A549 (cell line): ENCODE data around the gene ARHGEF28. TPM values are rescaled to one million over a fixed set of nuclear protein-coding genes. Genes with fewer than 3 reads are reported as not detected.

Source experiments
- ATAC-seq, 2 experiments: fragments of 200-7000 bp in 1 of 2; fragments of >200 bp in 1 of 2; cut with Nextera tagmentation in 1 of 2; cut with Tn5 transposase in 1 of 2; 3 replicates each; pipeline versions ENCODE4 v1.8.0 to v1.9.1; 2018 to 2020; ENCODE audit warnings: mild to moderate bottlenecking in 1 of 2, moderate library complexity in 1 of 2
- CTCF ChIA-PET: fragments of 300-600 bp; sonication (Branson Sonifier 250); formaldehyde crosslinking; extraction: SDS; loops from one replicate; lab custom pipeline; 2021; ENCODE audit warnings: antibody characterized with exemption, inconsistent platforms; lab: Yijun Ruan, JAX
- POLR2A ChIA-PET: fragments of 350-600 bp; formaldehyde crosslinking; extraction: SDS; loops from one replicate; lab custom pipeline; 2021; ENCODE audit warnings: antibody characterized with exemption, inconsistent platforms; lab: Yijun Ruan, JAX
- DNase-seq, 2 experiments: peaks; one replicate each; pipeline versions ENCODE4 v3.0.0 to v3.0.0-alpha.2; 2011 to 2016; ENCODE audit warnings: low read depth in 1 of 2, low spot score in 1 of 2
- FAIRE-seq: peaks from 2 replicates; lab custom pipeline; 2011; peaks lifted over from hg19 to GRCh38; lab: Jason Lieb, UNC
- H3K27ac ChIP-seq, 2 experiments: fragments of >200 bp; sonication (Bioruptor Twin); formaldehyde crosslinking; 3 replicates each; pipeline ENCODE4 v1.5.1; 2016 to 2017
- H3K4me1 ChIP-seq: fragments of >200 bp; sonication (Bioruptor Twin); formaldehyde crosslinking; 3 replicates; pipeline ENCODE4 v1.6.1; 2016
- H3K4me2 ChIP-seq: fragments of >200 bp; sonication (Bioruptor Twin); formaldehyde crosslinking; 3 replicates; pipeline ENCODE4 v1.6.1; 2016
- H3K4me3 ChIP-seq: fragments of >200 bp; sonication (Bioruptor Twin); formaldehyde crosslinking; 3 replicates; pipeline ENCODE4 v1.5.1; 2016
- H3K9me3 ChIP-seq: fragments of >200 bp; sonication (Bioruptor Twin); formaldehyde crosslinking; 3 replicates; pipeline ENCODE4 v1.6.1; 2016
- BHLHE40 ChIP-seq: IDR thresholded peaks from 2 replicates; pipeline ENCODE4 v1.6.1; 2012; ENCODE audit warnings: low read depth, low read length, inconsistent platforms
- CBX2 ChIP-seq: fragments of 200-600 bp; sonication (generic); IDR thresholded peaks from 2 replicates; pipeline ENCODE4 v1.6.1; 2016; ENCODE audit warnings: low read depth, mild to moderate bottlenecking, borderline replicate concordance
- CBX8 ChIP-seq: fragments of 200-600 bp; sonication (generic); IDR thresholded peaks from 2 replicates; pipeline ENCODE4 v1.6.1; 2016
- CEBPB ChIP-seq, 2 experiments: fragments of >200 bp in 1 of 2; sonication (Bioruptor Twin) in 1 of 2; formaldehyde crosslinking in 1 of 2; IDR thresholded peaks; 2 replicates each; pipeline ENCODE4 v1.6.1; 2012 to 2016
- CHD2 ChIP-seq: fragments of 150-350 bp; IDR thresholded peaks from 2 replicates; pipeline ENCODE4 v1.6.1; 2014; ENCODE audit warnings: low read length; ENCODE audit not compliant: partially characterized antibody
- EHF ChIP-seq: fragments of 250-450 bp; sonication (Bioruptor Pico); IDR thresholded peaks from 2 replicates; pipeline ENCODE4 v1.5.0; 2020; ENCODE audit warnings: mild to moderate bottlenecking
- EHMT2 ChIP-seq: fragments of 200-600 bp; sonication (generic); IDR thresholded peaks from 2 replicates; pipeline ENCODE4 v1.6.1; 2016; ENCODE audit warnings: antibody characterized with exemption, low read depth, mild to moderate bottlenecking, moderate library complexity
- ESRRA ChIP-seq: fragments of 150-350 bp; IDR thresholded peaks from 2 replicates; pipeline ENCODE4 v1.6.1; 2014; ENCODE audit warnings: mild to moderate bottlenecking, low read length, borderline replicate concordance
- FOSB ChIP-seq: fragments of 250-450 bp; sonication (Bioruptor Pico); IDR thresholded peaks from 2 replicates; pipeline ENCODE4 v1.5.0; 2020; ENCODE audit warnings: mild to moderate bottlenecking, moderate library complexity
- FOSL2 ChIP-seq, 2 experiments: fragments of 450-650 bp in 1 of 2; fragments of >200 bp in 1 of 2; sonication (Bioruptor Twin) in 1 of 2; formaldehyde crosslinking; IDR thresholded peaks; 2 replicates each; pipeline versions ENCODE4 v1.5.0 to v1.6.1; 2016 to 2020; ENCODE audit warnings: mild to moderate bottlenecking in 1 of 2, moderate library complexity in 1 of 2
- FOXS1 ChIP-seq: fragments of 250-450 bp; sonication (Bioruptor Pico); IDR thresholded peaks from 2 replicates; pipeline ENCODE4 v1.5.0; 2020; ENCODE audit warnings: mild to moderate bottlenecking, moderate library complexity
- HOXA7 ChIP-seq: fragments of 250-450 bp; sonication (Bioruptor Pico); IDR thresholded peaks from 2 replicates; pipeline ENCODE4 v1.5.0; 2020; ENCODE audit warnings: mild to moderate bottlenecking, moderate library complexity
- HOXB5 ChIP-seq: fragments of 250-450 bp; sonication (Bioruptor Pico); IDR thresholded peaks from 2 replicates; pipeline ENCODE4 v1.5.0; 2020; ENCODE audit warnings: mild to moderate bottlenecking, moderate library complexity
- KDM1A ChIP-seq: fragments of 200-600 bp; sonication (generic); IDR thresholded peaks from 2 replicates; pipeline ENCODE4 v1.6.1; 2016; ENCODE audit warnings: low read depth, mild to moderate bottlenecking
- MAFK ChIP-seq: fragments of 450-650 bp; IDR thresholded peaks from 2 replicates; pipeline ENCODE4 v1.6.1; 2014; ENCODE audit not compliant: partially characterized antibody
- NPAS2 ChIP-seq: fragments of 250-450 bp; sonication (Bioruptor Pico); IDR thresholded peaks from 2 replicates; pipeline ENCODE4 v1.8.0; 2022; ENCODE audit warnings: mild to moderate bottlenecking, moderate library complexity, borderline replicate concordance
- RAD21 ChIP-seq, 2 experiments: fragments of >200 bp in 1 of 2; sonication (Bioruptor Twin) in 1 of 2; formaldehyde crosslinking in 1 of 2; IDR thresholded peaks in 1 of 2; conservative IDR thresholded peaks in 1 of 2; 2 replicates in 1 of 2; 3 replicates in 1 of 2; pipeline ENCODE4 v1.6.1; 2012 to 2018; ENCODE audit warnings: inconsistent platforms in 1 of 2
- RFX5 ChIP-seq: fragments of 450-650 bp; IDR thresholded peaks from 2 replicates; pipeline ENCODE4 v1.7.1; 2014; ENCODE audit warnings: antibody characterized with exemption, mild to moderate bottlenecking, moderate library complexity
- RNF2 ChIP-seq: fragments of 200-600 bp; sonication (generic); IDR thresholded peaks from 2 replicates; pipeline ENCODE4 v1.6.1; 2016; ENCODE audit warnings: low read depth, mild to moderate bottlenecking, antibody characterized with exemption, moderate library complexity, borderline replicate concordance
- SREBF2 ChIP-seq: fragments of 450-650 bp; IDR thresholded peaks from 2 replicates; pipeline ENCODE4 v1.6.1; 2014; ENCODE audit warnings: mild to moderate bottlenecking, moderate library complexity
- TFCP2L1 ChIP-seq: fragments of 250-450 bp; sonication (Bioruptor Pico); IDR thresholded peaks from 2 replicates; pipeline ENCODE4 v1.5.0; 2021; ENCODE audit warnings: mild to moderate bottlenecking
- ZFP36 ChIP-seq: fragments of 450-650 bp; IDR thresholded peaks from 2 replicates; pipeline ENCODE4 v1.6.1; 2014; ENCODE audit warnings: borderline replicate concordance; ENCODE audit not compliant: partially characterized antibody
- ZNF302 ChIP-seq: fragments of 250-450 bp; sonication (Bioruptor Pico); IDR thresholded peaks from 2 replicates; pipeline ENCODE4 v1.9.0; 2021; ENCODE audit warnings: inconsistent platforms, mild to moderate bottlenecking, moderate library complexity
- WGBS: methylation state at CpG from one replicate; pipeline ENCODE4 v1.1.6; 2017; ENCODE audit errors: missing lambda C conversion rate; 5-methylcytosine and 5-hydroxymethylcytosine counted together
- polyA plus RNA-seq, 4 experiments: library from polyadenylated mRNA; depleted of rRNA in 3 of 4; stranded (reverse); fragments of >200 nt; fragmentation: RNase III in 1 of 4; extraction: RNeasy Plus Mini Kit Qiagen cat#74134 plus additional on column Dnase treatment in 1 of 4; gene quantifications; 2 replicates in 3 of 4; 3 replicates in 1 of 4; pipeline ENCODE4 v1.2.3, GENCODE V29; 2011 to 2017
- TF ChIP-seq, protein P1 (sequence below): fragments of 450-650 bp; IDR thresholded peaks from 2 replicates; pipeline ENCODE4 v1.6.1; 2014; ENCODE audit warnings: antibody characterized with exemption
- TF ChIP-seq, protein P2 (sequence below): fragments of >200 bp; sonication (Bioruptor Twin); formaldehyde crosslinking; IDR thresholded peaks from 3 replicates; pipeline ENCODE4 v1.6.1; 2016
- TF ChIP-seq, protein P3 (sequence below): fragments of 250-450 bp; sonication (Bioruptor Pico); IDR thresholded peaks from 2 replicates; pipeline ENCODE4 v1.5.0; 2020; ENCODE audit warnings: low read depth, mild to moderate bottlenecking, moderate library complexity
- TF ChIP-seq, protein P4 (sequence below): fragments of 250-450 bp; sonication (Bioruptor Pico); IDR thresholded peaks from 2 replicates; pipeline ENCODE4 v1.5.0; 2021; ENCODE audit warnings: mild to moderate bottlenecking, moderate library complexity, borderline replicate concordance
- TF ChIP-seq, protein P5 (sequence below): IDR thresholded peaks from 2 replicates; pipeline ENCODE4 v1.6.1; 2012

ARHGEF28 gene
- polyA plus RNA-seq, 2 of the 4 experiments (the other 2 are of a cell fraction), result 17.0 to 22.3 TPM

DNA sequence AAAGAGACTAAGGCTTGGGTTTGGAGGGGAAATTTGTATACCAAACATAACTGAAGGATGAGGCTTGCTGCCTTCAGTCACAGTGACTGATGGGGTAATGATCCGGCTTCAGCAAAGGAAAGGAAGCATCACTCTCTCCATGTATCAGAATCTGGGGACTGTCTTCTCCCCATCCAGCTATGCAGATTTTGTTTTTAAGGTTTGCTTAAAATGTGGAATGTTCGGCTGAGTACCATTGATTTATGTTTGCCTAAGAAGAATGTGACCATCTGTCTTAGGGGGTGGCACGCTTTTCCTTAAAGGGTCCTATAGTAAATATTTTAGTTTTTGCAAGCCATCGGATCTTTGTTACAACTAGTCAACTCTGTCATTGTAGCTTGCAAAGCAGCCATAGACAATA is 291.9 kb downstream of the ARHGEF28 start:
- FAIRE-seq, result no peak
- CTCF ChIA-PET, result interaction anchor here (0.8 to 2.2 kb wide), 6 partner anchors 9 to 731 kb away, joined by 3 to 8 read pairs (median 4); no protein-coding TSS in a partner anchor

DNA sequence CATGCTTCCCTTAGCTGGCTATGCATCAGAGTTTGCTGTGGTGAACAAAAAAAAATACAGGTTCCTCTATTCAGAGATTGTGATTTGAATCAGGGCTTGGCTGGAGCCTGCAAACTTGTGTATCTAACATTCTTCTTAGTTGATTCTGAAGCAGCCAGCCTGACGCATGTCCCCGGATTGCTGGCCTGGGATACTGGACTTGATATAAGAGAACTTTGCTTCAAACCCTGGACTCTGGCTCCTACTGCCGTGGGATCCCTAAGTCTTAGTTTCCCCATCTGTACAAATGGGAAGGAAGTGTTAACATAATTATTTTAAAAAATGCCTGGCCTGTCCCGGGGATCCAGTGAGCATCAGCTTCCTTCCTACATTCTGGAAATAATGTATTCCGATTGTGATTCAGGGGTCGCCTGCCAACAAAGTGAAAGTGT is 292.8 kb downstream of the ARHGEF28 start:
- ATAC-seq, result no peak
- FAIRE-seq, result no peak
- 92% methylated on average over 6 of the region's 6 CpGs for WGBS
- H3K27ac ChIP-seq, result no peak overlapping the region
- H3K4me3 ChIP-seq, result no peak overlapping the region
- ChIA-PET POLR2A (no interaction called here), CTCF (interaction anchor here (1.6 to 3.3 kb wide), 4 partner anchors 8 to 731 kb away, joined by 5 to 17 read pairs (median 8); no protein-coding TSS in a partner anchor)
- DNase-seq, result no peak
- TF ChIP-seq ESRRA (no peak), CEBPB (IDR thresholded peaks at IDR 0.05) (no peak), MAFK (no peak), ZNF302 (CRISPR knock-in tag) (no peak), FOSL2 (IDR thresholded peaks at IDR 0.05) (no peak), FOSL2 (CRISPR knock-in tag; IDR thresholded peaks at IDR 0.05) (no peak), FOSB (no peak), CBX2 (no peak)
- TF ChIP-seq, protein P1, sequence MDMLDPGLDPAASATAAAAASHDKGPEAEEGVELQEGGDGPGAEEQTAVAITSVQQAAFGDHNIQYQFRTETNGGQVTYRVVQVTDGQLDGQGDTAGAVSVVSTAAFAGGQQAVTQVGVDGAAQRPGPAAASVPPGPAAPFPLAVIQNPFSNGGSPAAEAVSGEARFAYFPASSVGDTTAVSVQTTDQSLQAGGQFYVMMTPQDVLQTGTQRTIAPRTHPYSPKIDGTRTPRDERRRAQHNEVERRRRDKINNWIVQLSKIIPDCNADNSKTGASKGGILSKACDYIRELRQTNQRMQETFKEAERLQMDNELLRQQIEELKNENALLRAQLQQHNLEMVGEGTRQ, result no peak
- H3K9me3 ChIP-seq, result no peaks in the 10 kb centered on the region
- H3K4me2 ChIP-seq, result no peak overlapping the region
- H3K4me1 ChIP-seq, result no peaks in the 10 kb centered on the region

More for the DNA sequence above, 291.9 kb downstream of the ARHGEF28 start:
- no peak for TF ChIP-seq TFCP2L1 (CRISPR knock-in tag)
- TF ChIP-seq, protein P2, sequence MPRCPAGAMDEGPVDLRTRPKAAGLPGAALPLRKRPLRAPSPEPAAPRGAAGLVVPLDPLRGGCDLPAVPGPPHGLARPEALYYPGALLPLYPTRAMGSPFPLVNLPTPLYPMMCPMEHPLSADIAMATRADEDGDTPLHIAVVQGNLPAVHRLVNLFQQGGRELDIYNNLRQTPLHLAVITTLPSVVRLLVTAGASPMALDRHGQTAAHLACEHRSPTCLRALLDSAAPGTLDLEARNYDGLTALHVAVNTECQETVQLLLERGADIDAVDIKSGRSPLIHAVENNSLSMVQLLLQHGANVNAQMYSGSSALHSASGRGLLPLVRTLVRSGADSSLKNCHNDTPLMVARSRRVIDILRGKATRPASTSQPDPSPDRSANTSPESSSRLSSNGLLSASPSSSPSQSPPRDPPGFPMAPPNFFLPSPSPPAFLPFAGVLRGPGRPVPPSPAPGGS, result no peak
- no peak for TF ChIP-seq BHLHE40
- no peak for TF ChIP-seq HOXB5
- no peak for TF ChIP-seq EHMT2
- TF ChIP-seq RAD21 (conservative IDR thresholded peaks at IDR 0.05 in 1 of 2, IDR thresholded peaks at IDR 0.05 in 1 of 2), result no peak
- no peak for TF ChIP-seq ZFP36
- TF ChIP-seq ZNF302 (CRISPR knock-in tag), result no peak
- TF ChIP-seq CBX8, result no peak
- TF ChIP-seq MAFK, result no peak
- DNase-seq, result no peak
- no peak overlapping the region for H3K27ac ChIP-seq
- no peaks in the 10 kb centered on the region for H3K9me3 ChIP-seq
- H3K4me1 ChIP-seq, result no peaks in the 10 kb centered on the region
- no peak for ATAC-seq
- no peak overlapping the region for H3K4me2 ChIP-seq
- POLR2A ChIA-PET, result no interaction called here
- no peak overlapping the region for H3K4me3 ChIP-seq
- 95% methylated on average over 4 of the region's 4 CpGs for WGBS

DNA sequence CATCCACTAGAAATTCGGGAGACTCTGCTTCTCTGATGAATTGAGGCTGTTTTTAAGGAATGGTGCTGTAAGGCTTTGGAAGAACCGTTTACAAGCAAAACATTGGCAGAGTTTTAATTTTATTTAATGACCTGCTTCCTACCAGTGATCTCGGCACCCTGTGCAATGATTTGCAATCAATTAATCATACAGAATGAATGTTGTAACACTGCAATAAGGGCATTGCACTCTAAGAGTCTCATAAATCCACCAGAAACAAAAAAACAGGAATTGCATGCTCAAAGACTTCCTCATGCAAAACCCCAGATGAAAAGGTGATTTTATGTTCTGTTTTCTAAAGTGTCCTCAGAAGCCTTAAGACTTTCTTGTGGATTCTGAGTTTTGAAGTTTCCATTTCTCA is 295.7 kb downstream of the ARHGEF28 start:
- DNase-seq (no peak), FAIRE-seq (no peak), ATAC-seq (no peak)
- Histone ChIP-seq H3K9me3 (no peaks in the 10 kb centered on the region), H3K4me2 (no peak overlapping the region), H3K4me3 (no peak overlapping the region), H3K4me1 (no peaks in the 10 kb centered on the region), H3K27ac (no peak overlapping the region)
- 86% methylated on average over 3 of the region's 3 CpGs for WGBS
- ChIA-PET CTCF (interaction anchor here (3.3 kb wide), 1 partner anchor 19 kb away, joined by 17 read pairs; no protein-coding TSS in a partner anchor), POLR2A (no interaction called here)
- no peak for TF ChIP-seq RFX5
- TF ChIP-seq, protein P1, result no peak
- no peak for TF ChIP-seq NPAS2 (CRISPR knock-in tag)
- TF ChIP-seq HOXA7, result no peak
- no peak for TF ChIP-seq EHMT2
- TF ChIP-seq, protein P3, sequence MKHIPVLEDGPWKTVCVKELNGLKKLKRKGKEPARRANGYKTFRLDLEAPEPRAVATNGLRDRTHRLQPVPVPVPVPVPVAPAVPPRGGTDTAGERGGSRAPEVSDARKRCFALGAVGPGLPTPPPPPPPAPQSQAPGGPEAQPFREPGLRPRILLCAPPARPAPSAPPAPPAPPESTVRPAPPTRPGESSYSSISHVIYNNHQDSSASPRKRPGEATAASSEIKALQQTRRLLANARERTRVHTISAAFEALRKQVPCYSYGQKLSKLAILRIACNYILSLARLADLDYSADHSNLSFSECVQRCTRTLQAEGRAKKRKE, result no peak
- TF ChIP-seq RNF2, result no peak
- TF ChIP-seq, protein P4, sequence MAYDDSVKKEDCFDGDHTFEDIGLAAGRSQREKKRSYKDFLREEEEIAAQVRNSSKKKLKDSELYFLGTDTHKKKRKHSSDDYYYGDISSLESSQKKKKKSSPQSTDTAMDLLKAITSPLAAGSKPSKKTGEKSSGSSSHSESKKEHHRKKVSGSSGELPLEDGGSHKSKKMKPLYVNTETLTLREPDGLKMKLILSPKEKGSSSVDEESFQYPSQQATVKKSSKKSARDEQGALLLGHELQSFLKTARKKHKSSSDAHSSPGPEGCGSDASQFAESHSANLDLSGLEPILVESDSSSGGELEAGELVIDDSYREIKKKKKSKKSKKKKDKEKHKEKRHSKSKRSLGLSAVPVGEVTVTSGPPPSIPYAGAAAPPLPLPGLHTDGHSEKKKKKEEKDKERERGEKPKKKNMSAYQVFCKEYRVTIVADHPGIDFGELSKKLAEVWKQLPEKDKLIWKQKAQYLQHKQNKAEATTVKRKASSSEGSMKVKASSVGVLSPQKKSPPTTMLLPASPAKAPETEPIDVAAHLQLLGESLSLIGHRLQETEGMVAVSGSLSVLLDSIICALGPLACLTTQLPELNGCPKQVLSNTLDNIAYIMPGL (CRISPR knock-in tag), result no peak
- TF ChIP-seq ZNF302 (CRISPR knock-in tag), result no peak
- no peak for TF ChIP-seq TFCP2L1 (CRISPR knock-in tag)
- no peak for TF ChIP-seq EHF (CRISPR knock-in tag)
- no peak for TF ChIP-seq CEBPB (IDR thresholded peaks at IDR 0.05)
- no peak for TF ChIP-seq CHD2
- TF ChIP-seq, protein P5, sequence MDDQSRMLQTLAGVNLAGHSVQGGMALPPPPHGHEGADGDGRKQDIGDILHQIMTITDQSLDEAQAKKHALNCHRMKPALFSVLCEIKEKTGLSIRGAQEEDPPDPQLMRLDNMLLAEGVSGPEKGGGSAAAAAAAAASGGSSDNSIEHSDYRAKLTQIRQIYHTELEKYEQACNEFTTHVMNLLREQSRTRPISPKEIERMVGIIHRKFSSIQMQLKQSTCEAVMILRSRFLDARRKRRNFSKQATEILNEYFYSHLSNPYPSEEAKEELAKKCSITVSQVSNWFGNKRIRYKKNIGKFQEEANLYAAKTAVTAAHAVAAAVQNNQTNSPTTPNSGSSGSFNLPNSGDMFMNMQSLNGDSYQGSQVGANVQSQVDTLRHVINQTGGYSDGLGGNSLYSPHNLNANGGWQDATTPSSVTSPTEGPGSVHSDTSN, result no peak
- no peak for TF ChIP-seq SREBF2
- no peak for TF ChIP-seq FOXS1 (CRISPR knock-in tag)
- no peak for TF ChIP-seq KDM1A
- no peak for TF ChIP-seq RAD21 (conservative IDR thresholded peaks at IDR 0.05 in 1 of 2, IDR thresholded peaks at IDR 0.05 in 1 of 2)
